Fibroblast of villous mesenchyme (primary cell): ENCODE measurements around the gene CELF4. TPM values are rescaled to one million over a fixed set of nuclear protein-coding genes. Genes with fewer than 3 reads are reported as not detected.

Experiments
- DNase-seq: peaks from one replicate; pipeline ENCODE4 v3.0.0-alpha.2; 2010; ENCODE audit warnings: low read depth
- H3K4me3 ChIP-seq: 2 replicates; pipeline ENCODE4 v1.5.1; 2011; ENCODE audit warnings: low read depth, mild to moderate bottlenecking, low read length
- CTCF ChIP-seq: IDR thresholded peaks from 2 replicates; pipeline ENCODE4 v1.5.1; 2012; ENCODE audit warnings: low read depth, mild to moderate bottlenecking, low read length; ENCODE audit not compliant: insufficient read depth
- total RNA-seq: library from RNA; depleted of rRNA; stranded (reverse); fragments of >200 nt; gene quantifications from 2 replicates; pipeline ENCODE4 v1.2.3, GENCODE V29; 2012

The CELF4 gene
- total RNA-seq, 1 donor, result not detected

DNA sequence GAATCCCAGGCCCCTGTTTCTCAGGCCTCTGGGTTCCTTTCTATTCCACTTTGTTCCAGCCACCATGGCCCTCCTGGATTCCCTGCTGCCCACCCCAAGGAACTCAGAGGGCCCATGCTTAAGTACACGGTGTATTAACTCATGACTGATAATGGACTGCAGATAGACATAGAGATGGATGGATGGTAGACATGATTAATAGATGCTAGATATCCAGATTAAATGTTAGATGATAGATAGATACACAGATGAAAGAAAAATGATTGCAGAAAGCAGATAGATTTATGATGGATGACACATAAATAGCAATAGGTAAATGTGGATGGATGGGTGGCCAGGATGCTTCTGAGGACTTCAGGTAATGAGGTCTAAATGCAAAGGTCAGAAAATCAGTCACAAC lies 278.0 kb downstream of the CELF4 start:
- TF ChIP-seq CTCF, result no peak
- no peak for DNase-seq
- no peak overlapping the region for H3K4me3 ChIP-seq

DNA sequence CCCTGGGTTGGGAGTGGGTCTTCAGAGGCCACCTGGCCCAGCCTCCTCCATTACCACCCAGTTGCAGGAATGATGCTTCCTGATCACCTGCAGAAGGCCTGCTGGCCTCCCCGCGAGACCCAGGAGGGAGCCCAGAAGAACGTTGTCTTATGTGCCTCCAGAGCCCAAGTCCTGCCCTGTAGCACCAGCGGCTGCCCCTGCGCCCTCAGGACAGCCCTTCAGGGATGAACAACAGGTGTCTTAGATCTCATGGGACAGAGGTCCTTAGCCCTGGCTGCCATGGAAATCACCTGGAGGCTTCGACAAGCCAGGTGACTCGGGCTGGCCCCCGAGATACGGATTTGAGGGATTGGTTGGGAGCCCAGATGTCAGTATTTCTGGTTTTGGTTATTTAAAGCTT lies 278.8 kb downstream of the CELF4 start:
- no peak for TF ChIP-seq CTCF
- H3K4me3 ChIP-seq, result no peak overlapping the region
- no peak for DNase-seq

GRCh38 chr18:37285825-37286224 lies 279.8 kb downstream of the CELF4 start:
- H3K4me3 ChIP-seq, result no peak overlapping the region
- DNase-seq, result no peak
- TF ChIP-seq CTCF, result no peak

- no peak overlapping the region for H3K4me3 ChIP-seq
- DNase-seq, result no peak
- no peak for TF ChIP-seq CTCF
Observed at GRCh38 chr18:37284260-37284659, 281.3 kb downstream of the CELF4 start.

DNA sequence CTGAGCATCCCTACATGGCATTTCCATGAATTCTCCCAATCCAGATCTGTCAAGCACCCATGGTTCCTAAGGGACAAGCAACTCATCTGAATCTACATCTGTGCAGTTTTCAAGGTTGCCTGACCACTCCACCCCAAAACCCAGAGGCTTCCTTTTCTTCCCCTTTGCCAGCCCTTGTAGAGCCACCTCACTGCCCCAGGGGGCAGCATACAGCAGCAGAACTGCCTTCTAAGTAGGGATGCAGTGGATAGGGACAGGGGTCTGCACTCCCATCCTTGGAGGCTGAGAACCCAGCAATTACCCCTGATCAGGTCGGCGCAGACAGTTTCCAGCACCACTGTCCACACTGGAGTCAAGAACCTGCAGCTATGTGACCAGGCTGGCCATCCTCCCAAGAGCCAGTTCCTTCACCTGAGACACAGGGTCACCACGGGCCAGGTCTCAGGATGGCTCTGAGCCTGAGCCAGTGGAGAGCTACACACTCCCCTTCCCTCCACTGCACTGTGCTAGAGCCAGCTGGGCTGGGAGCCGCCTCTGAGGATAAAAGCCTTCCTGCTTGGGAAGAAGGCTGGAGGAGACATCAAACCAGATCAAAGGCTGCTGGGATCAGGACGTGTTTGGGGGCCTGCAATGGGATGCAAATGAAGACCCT lies 283.1 kb downstream of the CELF4 start:
- TF ChIP-seq CTCF, result peak; percentile 35
- H3K4me3 ChIP-seq, result no peak overlapping the region
- DNase-seq, result no peak

- no peak for TF ChIP-seq CTCF
Observed at GRCh38 chr18:37280701-37281393, 284.8 kb downstream of the CELF4 start.

More at GRCh38 chr18:37280701-37281393, 284.8 kb downstream of the CELF4 start:
- DNase-seq, result no peak
- H3K4me3 ChIP-seq, result no peak overlapping the region
